Measurements from ENCODE around the gene MPHOSPH8.
"Not testable (repeated sequence)": the region's sequence is repeated elsewhere in the genome, so short reads cannot be mapped to it uniquely, and the experiment has no call there.

GRCh38 chr13:19691447-19691846, 58.0 kb downstream of the MPHOSPH8 start:
- TF ChIP-seq POLR2A (IDR thresholded peaks at IDR 0.05); CTCF (IDR thresholded peaks at IDR 0.05 in 8 of 11, conservative IDR thresholded peaks at IDR 0.05 in 3 of 11); POLR2AphosphoS5 (IDR thresholded peaks at IDR 0.05): not testable (repeated sequence)

Measured in spleen (tissue), 7 donors.